Ovary (tissue), 9 donors: ENCODE data around the gene SMIM3. TPM values are rescaled to one million over a fixed set of nuclear protein-coding genes. Genes with fewer than 3 reads are reported as not detected.

Experiments
- DNase-seq, 5 donors: peaks; one replicate each; pipeline ENCODE4 v3.0.0-alpha.2; 2019 to 2020
- H3K27ac ChIP-seq, 2 donors: fragments of 200-600 bp; one replicate each; pipeline versions ENCODE4 v1.5.1 to v1.8.0; 2019 to 2022
- H3K27me3 ChIP-seq: fragments of 200-600 bp; one replicate; pipeline ENCODE4 v1.8.0; 2022
- H3K36me3 ChIP-seq: fragments of 200-600 bp; sonication (generic); one replicate; pipeline ENCODE4 v1.5.1; 2019
- H3K4me1 ChIP-seq: one replicate; pipeline ENCODE4 v1.8.1; 2013; ENCODE audit warnings: mild to moderate bottlenecking, moderate library complexity; ENCODE audit not compliant: insufficient read depth
- H3K4me3 ChIP-seq: fragments of 200-600 bp; sonication (generic); one replicate; pipeline ENCODE4 v1.5.1; 2017
- H3K9me3 ChIP-seq, 2 donors: fragments of 200-600 bp in 1 of 2; sonication (generic) in 1 of 2; one replicate each; pipeline versions ENCODE4 v1.5.1 to v1.8.1; 2013 to 2019; ENCODE audit warnings: mild to moderate bottlenecking in 1 of 2, moderate library complexity in 1 of 2
- EP300 ChIP-seq: sonication (generic); formaldehyde crosslinking; IDR thresholded peaks from one replicate; pipeline ENCODE4 v1.6.1; 2017; ENCODE audit warnings: antibody characterized with exemption
- POLR2A ChIP-seq: fragments of 450-650 bp; IDR thresholded peaks from one replicate; pipeline ENCODE4 v1.6.1; 2017; ENCODE audit warnings: antibody characterized with exemption, mild to moderate bottlenecking, moderate library complexity
- WGBS, 3 donors: extraction: QIAGEN DNeasy Blood & Tissue Kit in 1 of 3; methylation state at CpG; one replicate each; pipeline versions ENCODE4 v1.1.5 to v1.1.7; 2013 to 2017; 5-methylcytosine and 5-hydroxymethylcytosine counted together
- intact Hi-C, 4 donors: fragments of 100-400 bp; cut with DNase I; formaldehyde crosslinking; loops; one replicate each; pipeline versions ENCODE4 v1.11.0 to v1.15.1; 2022 to 2023
- polyA plus RNA-seq, 2 donors: library from polyadenylated mRNA; stranded (reverse); fragments of 200-250 nt in 1 of 2; fragments of 350-450 nt in 1 of 2; fragmentation: Illumina TruSeq in 1 of 2; extraction: RNeasy Lipid Tissue Mini Kit (QIAGEN cat#74804) in 1 of 2; gene quantifications; one replicate each; pipeline ENCODE4 v1.2.3, GENCODE V29; 2013 to 2014
- total RNA-seq, 7 donors: library from RNA; depleted of rRNA in 2 of 7; stranded (reverse); fragments of >200 nt in 2 of 7; fragmentation: NEBNext Ultra II Directional in 3 of 7; extraction: Animal tissue kit (Norgen Biotek cat#: 25700) in 3 of 7; gene quantifications; one replicate each; pipeline versions ENCODE4 v1.1.0 to v1.2.4, GENCODE V29; 2016 to 2023
- TF ChIP-seq, protein P1 (sequence below), 3 donors: fragments of 450-650 bp in 2 of 3; fragments of 200-600 bp in 1 of 3; IDR thresholded peaks; one replicate each; pipeline versions ENCODE4 v1.5.1 to v1.8.0; 2016 to 2022; ENCODE audit warnings: antibody characterized with exemption in 3 of 3, mild to moderate bottlenecking in 1 of 3
- donor health status: DM: no; HTN: no; CAD: no; lungs with moderate emphysema.
- donor health status: DM: no; HTN: no; CAD: no.
- donor health status: Bipolar disorder and iron deficiency.
- donor health status: DM: yes; HTN: yes; CAD: no.
- donor health status: DM: no; HTN: no; CAD: no.
- donor health status: DM: yes; HTN: yes; CAD: no.

The SMIM3 gene
- total and polyA plus RNA-seq, 9 donors: 14.7 to 33.6 (median 20.9) TPM

DNA sequence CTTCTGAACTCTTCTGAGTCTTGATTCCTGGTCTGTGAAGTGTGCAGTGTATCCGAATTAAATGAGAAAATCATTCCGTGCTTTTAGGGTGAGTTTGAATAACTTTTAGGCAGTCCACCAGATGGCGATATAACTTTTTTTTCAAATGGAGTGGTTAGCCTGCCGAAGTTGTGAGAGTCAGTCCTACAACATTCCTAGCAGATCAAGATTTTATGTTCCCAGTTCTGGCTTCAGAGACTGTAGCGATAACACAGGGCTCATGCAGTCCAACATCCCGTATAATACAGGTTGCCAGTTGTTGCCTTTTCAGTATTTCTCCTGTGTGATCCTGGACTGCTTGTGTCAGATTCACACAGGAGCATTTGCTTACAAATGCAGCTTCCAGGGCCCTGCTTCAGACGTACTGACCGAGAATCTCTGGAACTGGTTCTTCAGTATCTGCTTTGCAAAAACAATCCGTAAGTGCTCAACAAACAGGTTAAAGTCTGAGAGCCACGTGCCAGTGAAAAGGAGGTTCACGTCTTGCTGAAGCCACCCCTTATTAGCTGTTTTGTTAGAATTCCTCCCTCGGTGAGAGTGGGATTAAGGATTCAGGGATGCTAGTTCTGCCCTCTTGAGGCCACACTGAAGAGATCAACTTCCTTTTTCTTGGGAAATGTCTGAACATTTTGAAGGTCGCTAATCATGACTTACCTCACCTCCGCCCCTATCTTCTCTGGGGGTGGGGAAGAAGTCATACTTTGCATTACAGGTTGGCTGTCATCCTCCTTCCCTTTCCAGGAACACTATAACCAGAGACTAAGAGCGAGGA lies 22.8 kb downstream of the SMIM3 start:
- no peaks in the 10 kb centered on the region for H3K27me3 ChIP-seq
- H3K4me1 ChIP-seq: no peaks in the 10 kb centered on the region
- intact Hi-C loops: loop anchor here in 1 of 4 donors (5.0 kb wide), 1 partner anchor 46 kb away; the partner anchor contains the start of gene IRGM
- DNase-seq: peak in 2 of 5 donors; percentile 28 to 50
- TF ChIP-seq EP300: no peak
- no peak for TF ChIP-seq POLR2A
- TF ChIP-seq, protein P1, sequence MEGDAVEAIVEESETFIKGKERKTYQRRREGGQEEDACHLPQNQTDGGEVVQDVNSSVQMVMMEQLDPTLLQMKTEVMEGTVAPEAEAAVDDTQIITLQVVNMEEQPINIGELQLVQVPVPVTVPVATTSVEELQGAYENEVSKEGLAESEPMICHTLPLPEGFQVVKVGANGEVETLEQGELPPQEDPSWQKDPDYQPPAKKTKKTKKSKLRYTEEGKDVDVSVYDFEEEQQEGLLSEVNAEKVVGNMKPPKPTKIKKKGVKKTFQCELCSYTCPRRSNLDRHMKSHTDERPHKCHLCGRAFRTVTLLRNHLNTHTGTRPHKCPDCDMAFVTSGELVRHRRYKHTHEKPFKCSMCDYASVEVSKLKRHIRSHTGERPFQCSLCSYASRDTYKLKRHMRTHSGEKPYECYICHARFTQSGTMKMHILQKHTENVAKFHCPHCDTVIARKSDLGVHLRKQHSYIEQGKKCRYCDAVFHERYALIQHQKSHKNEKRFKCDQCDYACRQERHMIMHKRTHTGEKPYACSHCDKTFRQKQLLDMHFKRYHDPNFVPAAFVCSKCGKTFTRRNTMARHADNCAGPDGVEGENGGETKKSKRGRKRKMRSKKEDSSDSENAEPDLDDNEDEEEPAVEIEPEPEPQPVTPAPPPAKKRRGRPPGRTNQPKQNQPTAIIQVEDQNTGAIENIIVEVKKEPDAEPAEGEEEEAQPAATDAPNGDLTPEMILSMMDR (IDR thresholded peaks at IDR 0.05): peak; percentile 5 to 67 (median 54)
- H3K9me3 ChIP-seq: no peaks in the 10 kb centered on the region
- H3K27ac ChIP-seq: peak overlapping the region in 1 of 2 donors; percentile 55
- peak overlapping the region; percentile 34 for H3K4me3 ChIP-seq
- H3K36me3 ChIP-seq: no peaks in the 10 kb centered on the region
- WGBS, 3 donors: 3 to 4% (median 4%) methylated on average over 15 of the region's 15 CpGs

DNA sequence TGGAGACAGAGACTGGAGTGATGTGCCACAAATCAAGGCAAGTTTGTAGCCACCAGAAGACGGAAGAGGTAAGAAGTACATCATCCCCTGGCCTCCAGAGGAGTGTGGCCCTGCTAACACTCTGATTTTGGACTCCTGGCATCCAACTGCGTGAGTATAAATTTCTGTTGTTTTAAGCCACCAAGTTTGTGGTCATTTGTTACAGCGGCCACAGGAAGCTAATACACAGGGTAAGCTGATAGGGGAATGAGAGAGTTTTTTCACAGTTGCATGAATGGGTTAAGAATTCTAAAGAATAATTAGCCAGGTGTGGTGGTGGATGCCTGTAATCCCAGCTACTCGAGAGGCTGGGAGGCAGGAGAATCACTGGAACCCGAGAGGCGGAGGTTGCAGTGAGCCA lies 25.8 kb downstream of the SMIM3 start:
- no peaks in the 10 kb centered on the region for H3K36me3 ChIP-seq
- intact Hi-C loops: loop anchor here in 1 of 4 donors (5.0 kb wide), 1 partner anchor 43 kb away; the partner anchor contains the start of gene IRGM
- H3K4me3 ChIP-seq: no peak overlapping the region
- WGBS, 3 donors: 90 to 94% (median 91%) methylated on average over 6 of the region's 6 CpGs
- TF ChIP-seq POLR2A (no peak), EP300 (no peak)
- TF ChIP-seq, protein P1 (IDR thresholded peaks at IDR 0.05): no peak
- H3K9me3 ChIP-seq: no peaks in the 10 kb centered on the region
- no peak for DNase-seq
- H3K27ac ChIP-seq: no peak overlapping the region
- no peaks in the 10 kb centered on the region for H3K4me1 ChIP-seq
- H3K27me3 ChIP-seq: no peaks in the 10 kb centered on the region

DNA sequence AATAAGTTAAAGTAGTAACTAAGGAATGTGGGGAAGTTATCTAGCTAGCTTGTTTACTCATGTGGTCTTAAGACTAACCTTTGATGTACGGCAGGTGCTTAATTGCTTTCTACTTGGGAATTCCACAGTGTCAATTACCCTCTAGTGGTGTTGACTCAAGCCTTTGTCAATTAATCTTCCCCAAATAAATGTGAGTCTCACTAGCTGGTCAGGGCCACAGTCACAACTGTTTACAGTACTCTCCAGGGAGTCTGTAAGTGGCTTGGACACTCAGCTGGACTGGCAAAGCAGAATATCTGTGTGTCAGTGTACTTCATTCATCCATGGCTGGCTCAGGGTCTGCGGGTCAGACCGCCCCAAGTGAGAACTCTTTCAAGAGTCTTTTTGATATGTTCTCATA lies 30.8 kb downstream of the SMIM3 start:
- intact Hi-C loops: no loop called here
- H3K27me3 ChIP-seq: no peaks in the 10 kb centered on the region
- TF ChIP-seq EP300: no peak
- TF ChIP-seq POLR2A: no peak
- TF ChIP-seq, protein P1 (IDR thresholded peaks at IDR 0.05): no peak
- DNase-seq: no peak
- no peaks in the 10 kb centered on the region for H3K36me3 ChIP-seq
- H3K27ac ChIP-seq: no peak overlapping the region
- WGBS, 3 donors: 77 to 86% (median 82%) methylated on average over 3 of the region's 3 CpGs
- H3K9me3 ChIP-seq: no peaks in the 10 kb centered on the region
- H3K4me3 ChIP-seq: no peak overlapping the region
- no peaks in the 10 kb centered on the region for H3K4me1 ChIP-seq

DNA sequence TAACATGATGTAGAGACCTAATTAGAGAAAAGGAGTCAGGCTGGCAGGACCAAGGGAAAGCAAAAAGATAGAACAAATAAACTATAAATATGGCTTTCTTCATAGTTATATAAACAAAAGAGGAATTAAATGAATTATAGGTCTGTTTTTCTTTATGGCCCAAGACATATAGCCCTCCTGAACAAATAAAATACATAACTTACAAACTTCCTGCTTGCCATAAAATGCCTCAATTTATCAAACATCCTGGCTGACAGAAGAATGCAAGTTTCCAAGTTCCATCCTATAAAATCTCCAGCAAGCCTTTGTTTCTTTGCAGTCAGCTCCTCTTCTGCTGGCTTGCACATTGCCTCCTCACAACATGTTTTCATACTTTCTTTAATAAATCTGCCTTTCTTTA lies 36.5 kb downstream of the SMIM3 start:
- H3K27me3 ChIP-seq: no peaks in the 10 kb centered on the region
- H3K4me1 ChIP-seq: no peaks in the 10 kb centered on the region
- H3K4me3 ChIP-seq: no peak overlapping the region
- TF ChIP-seq EP300 (no peak), POLR2A (no peak)
- TF ChIP-seq, protein P1 (IDR thresholded peaks at IDR 0.05): no peak
- no peaks in the 10 kb centered on the region for H3K36me3 ChIP-seq
- H3K9me3 ChIP-seq: no peaks in the 10 kb centered on the region
- no peak overlapping the region for H3K27ac ChIP-seq
- intact Hi-C loops: no loop called here
- no peak for DNase-seq
